Ovary (tissue), 3 donors: ENCODE results near the gene SH2D7.

Experiments
- CTCF ChIP-seq, 3 donors: fragments of 450-650 bp in 2 of 3; fragments of 200-600 bp in 1 of 3; IDR thresholded peaks; one replicate each; pipeline versions ENCODE4 v1.5.1 to v1.8.0; 2016 to 2022; ENCODE audit warnings: antibody characterized with exemption in 3 of 3, mild to moderate bottlenecking in 1 of 3
- EP300 ChIP-seq: sonication (generic); formaldehyde crosslinking; IDR thresholded peaks from one replicate; pipeline ENCODE4 v1.6.1; 2017; ENCODE audit warnings: antibody characterized with exemption
- POLR2A ChIP-seq: fragments of 450-650 bp; IDR thresholded peaks from one replicate; pipeline ENCODE4 v1.6.1; 2017; ENCODE audit warnings: antibody characterized with exemption, mild to moderate bottlenecking, moderate library complexity
- donor health status: DM: no; HTN: no; CAD: no.

- TF ChIP-seq CTCF (IDR thresholded peaks at IDR 0.05): no peak
- TF ChIP-seq POLR2A: no peak
- no peak for TF ChIP-seq EP300
These were observed 6.4 kb upstream of the SH2D7 start for GRCh38 chr15:78085928-78086327.
